Occipital lobe (tissue), 2 donors: ENCODE data around the gene MAK. TPM values are rescaled to one million over a fixed set of nuclear protein-coding genes. Genes with fewer than 3 reads are reported as not detected.
"Not testable (repeated sequence)": the region's sequence is repeated elsewhere in the genome, so short reads cannot be mapped to it uniquely, and the experiment has no call there.

ENCODE experiments used
- DNase-seq: peaks from one replicate; lab custom pipeline; 2025; lab: John Stamatoyannopoulos, UW
- total RNA-seq: library from RNA; depleted of rRNA; stranded (reverse); fragments of >200 nt; gene quantifications from one replicate; pipeline ENCODE4 v1.2.3, GENCODE V29; 2014

Gene MAK
- total RNA-seq = 0.16 TPM

GRCh38 chr6:10837995-10838793 lies at the start of gene MAK:
TSS of gene MAK (minus strand) at chr6:10838539. CDS start at chr6:10830648, 7,891 bp downstream.
- peak; percentile 71 for DNase-seq

- no peak for DNase-seq
These were observed 48.6 kb upstream of the MAK start, which contains the start of gene SYCP2L for GRCh38 chr6:10886691-10887502. TSS of gene SYCP2L (plus strand) at chr6:10887052. CDS start at chr6:10887127, 75 bp downstream.

- DNase-seq = not testable (repeated sequence)
These were observed 48.0 kb upstream of the MAK start for GRCh38 chr6:10886365-10886690.

DNA sequence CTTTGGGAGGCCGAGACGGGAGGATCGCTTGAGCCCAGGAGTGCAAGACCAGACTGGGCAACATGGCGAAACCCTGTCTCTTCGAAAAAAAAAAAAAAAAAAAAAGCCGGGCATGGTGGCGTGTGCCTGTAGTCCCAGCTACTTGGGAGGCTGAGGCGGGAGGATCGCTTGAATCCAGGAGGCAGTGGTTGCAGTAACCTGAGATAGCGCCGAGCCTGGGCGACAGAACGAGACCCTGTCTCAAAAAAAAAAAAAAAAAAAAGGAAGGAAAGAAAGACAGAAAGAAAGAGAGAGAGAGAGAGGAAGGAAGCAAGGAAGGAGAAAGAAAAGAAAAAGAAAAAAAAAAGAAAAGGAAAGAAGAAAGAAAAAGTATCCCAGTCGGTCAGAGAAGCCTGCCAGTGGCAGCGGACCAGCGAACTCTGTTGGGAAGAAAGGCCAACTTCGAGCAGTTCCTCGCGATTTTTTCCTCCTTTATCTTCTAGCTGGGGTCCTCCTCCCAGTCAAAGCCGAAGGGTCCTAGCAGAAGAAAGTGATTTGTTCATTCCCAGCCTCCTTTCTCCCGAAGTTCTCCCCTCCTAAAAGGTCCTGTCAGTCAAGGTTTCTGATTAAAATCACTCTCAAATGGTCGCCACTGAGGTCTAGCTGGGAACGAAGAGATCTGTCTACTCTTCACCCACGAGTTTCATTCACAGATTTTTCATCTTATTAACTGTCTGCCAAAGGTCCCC lies 46.1 kb upstream of the MAK start:
- DNase-seq = no peak

GRCh38 chr6:10883312-10884244 lies 45.2 kb upstream of the MAK start:
- no peak for DNase-seq

- DNase-seq = no peak
These were observed 44.4 kb upstream of the MAK start for GRCh38 chr6:10882657-10883171.

- not testable (repeated sequence) for DNase-seq
These were observed 43.9 kb upstream of the MAK start for GRCh38 chr6:10882253-10882630.

DNA sequence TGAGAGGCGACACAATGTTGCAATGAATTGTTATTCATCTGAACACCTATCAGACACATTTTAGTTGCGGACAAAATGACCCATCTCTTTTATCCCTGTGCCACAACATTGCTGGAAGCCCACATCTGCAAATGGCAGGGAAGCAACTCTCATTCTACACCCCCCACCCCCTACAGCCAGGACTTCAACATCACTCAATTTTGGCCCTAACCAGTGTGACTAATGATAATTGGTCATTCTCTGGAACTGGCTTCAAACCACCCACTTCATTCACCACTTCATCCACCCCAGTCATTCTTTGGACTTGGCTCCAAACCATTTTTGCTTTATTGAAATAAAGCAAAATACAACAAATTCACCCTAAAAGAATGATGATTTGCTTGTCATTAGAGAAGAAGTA lies 42.0 kb upstream of the MAK start:
- DNase-seq = no peak

- no peak for DNase-seq
These were observed 39.5 kb upstream of the MAK start for GRCh38 chr6:10877871-10878270.

- DNase-seq = no peak
These were observed 38.7 kb upstream of the MAK start for GRCh38 chr6:10877012-10877411.

DNA sequence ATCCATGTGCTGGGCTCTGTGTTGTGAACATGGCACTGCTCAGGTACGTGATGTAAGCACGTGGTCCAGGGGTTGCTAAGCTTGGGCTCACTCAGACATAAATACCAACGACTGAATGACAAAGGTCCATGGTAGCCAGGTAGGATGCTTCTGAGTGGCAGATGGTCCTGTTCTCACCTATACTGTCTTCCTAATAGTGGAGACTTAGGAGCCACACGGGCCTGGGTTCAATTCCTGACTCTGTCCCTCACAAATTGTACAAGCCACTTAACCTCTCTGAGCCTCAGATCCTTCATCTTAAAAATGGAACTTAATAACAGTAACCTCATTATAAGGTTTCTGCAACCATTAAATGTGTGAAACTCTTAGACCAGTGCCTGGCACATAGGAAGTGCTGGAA lies 36.7 kb upstream of the MAK start:
- DNase-seq = no peak

DNA sequence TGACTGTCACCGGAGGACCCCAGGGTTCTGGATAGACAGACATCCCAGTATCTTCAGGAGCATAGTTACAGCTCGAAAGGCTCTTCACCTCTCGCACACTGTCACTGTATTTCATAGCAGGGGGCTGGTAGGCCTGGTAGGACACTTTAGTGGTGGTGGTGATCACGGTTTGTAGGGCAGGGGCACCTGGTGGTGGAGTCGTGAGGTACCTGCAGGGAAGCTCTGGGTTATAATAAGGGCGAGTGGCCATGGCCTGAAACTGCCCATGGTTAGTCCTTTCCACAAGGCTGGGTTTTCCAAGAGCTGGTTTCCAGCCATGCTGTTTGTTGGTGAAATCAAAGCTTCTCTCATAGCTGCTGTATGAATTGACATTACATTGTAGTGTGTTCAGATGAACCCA lies 35.9 kb upstream of the MAK start:
- no peak for DNase-seq

DNA sequence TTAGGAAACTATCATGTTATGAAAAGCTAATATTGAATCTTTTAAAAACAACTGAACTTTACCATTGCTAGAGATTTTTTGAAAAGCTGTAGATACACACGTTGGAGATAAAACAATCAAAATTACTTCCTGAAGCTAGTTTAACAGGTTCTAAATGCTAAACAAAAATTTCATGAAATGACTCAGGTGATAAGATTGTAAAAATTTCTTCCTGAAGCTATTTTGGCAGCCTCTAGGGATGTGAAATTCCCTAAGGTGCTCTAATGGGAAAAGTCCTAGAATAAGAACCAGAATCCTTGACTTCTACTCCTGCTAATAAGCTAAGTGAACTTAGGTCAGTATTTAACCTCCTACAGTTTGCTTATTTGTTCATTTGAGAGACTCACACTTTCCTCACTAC lies 35.0 kb upstream of the MAK start:
- DNase-seq = no peak

DNA sequence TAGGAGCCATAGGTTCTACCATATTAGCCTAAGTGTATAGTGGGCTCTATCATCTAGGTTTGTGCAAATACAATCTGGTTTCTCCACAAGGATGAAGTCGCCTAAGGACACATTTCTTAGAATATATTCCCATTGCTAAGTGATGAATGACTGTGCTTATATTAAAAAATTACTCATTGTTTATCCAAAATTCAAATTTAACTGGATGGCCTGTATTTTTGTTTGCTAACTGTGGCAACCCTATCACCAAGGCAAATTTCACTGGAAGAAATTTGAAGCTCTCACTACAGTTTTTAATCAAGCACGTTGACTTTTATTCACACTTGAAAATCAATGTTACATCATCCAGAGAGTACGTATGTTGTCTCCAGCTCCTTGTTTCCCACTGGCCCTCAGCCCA lies 29.6 kb upstream of the MAK start:
- DNase-seq = no peak

GRCh38 chr6:10866709-10867108 lies 28.4 kb upstream of the MAK start:
- DNase-seq = not testable (repeated sequence)

- not testable (repeated sequence) for DNase-seq
These were observed 24.7 kb upstream of the MAK start for GRCh38 chr6:10863031-10863430.

DNA sequence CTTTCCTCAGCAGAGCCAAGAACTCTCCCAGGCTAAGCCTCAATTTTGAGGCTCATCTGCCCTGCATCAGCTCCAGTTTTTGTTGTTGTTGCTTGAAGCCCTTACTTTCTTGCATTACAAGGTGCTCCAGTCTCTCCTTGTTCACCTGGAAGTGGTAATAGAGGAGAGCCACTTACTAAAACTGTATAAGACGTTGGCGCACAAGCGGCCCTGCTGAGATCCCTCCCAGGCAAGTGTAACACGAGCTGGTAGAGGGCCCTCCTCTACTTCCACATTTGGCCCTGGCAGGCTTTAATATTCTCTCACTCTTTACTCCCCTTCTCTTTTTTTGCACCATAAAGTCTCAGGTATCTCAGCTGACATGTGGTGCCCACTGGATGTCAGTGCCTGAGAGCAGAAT lies 24.0 kb upstream of the MAK start:
- no peak for DNase-seq

DNA sequence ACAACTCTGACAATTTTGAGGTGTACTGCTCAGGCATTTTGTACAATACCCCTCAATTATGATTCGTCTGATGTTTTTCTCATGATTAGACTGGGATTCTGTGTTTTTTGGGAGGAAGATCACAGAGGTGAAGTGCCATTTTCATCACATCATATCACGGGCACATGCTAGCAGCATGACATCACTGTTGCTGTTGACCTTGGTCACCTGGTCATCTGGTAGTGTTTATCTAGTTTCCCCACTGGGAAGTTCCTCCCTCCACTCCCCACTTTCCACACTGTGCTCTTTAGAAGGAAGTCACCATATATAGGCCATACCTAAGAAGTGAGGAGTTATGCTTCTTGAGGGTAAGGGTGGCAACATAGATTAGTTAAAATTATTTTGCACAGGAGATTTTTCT lies 22.7 kb upstream of the MAK start:
- no peak for DNase-seq

DNA sequence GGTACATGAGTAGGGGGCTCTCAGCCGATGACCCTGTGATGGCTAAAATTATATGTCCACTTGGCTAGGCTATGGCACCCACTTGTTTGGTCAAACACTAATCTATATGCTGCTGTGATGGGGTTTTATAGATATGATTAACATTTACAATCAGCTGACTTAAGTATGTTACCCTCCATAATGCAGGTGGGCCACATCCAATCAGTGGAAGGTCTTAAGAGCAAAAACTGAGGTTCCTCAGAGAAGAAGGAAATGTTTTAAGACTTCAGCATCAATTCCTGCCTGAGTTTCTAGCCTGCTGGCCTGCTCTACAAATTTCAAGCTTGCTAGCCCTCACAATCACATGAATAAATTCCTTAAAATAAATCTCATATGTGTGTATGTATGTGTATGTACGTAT lies 18.9 kb upstream of the MAK start:
- no peak for DNase-seq

DNA sequence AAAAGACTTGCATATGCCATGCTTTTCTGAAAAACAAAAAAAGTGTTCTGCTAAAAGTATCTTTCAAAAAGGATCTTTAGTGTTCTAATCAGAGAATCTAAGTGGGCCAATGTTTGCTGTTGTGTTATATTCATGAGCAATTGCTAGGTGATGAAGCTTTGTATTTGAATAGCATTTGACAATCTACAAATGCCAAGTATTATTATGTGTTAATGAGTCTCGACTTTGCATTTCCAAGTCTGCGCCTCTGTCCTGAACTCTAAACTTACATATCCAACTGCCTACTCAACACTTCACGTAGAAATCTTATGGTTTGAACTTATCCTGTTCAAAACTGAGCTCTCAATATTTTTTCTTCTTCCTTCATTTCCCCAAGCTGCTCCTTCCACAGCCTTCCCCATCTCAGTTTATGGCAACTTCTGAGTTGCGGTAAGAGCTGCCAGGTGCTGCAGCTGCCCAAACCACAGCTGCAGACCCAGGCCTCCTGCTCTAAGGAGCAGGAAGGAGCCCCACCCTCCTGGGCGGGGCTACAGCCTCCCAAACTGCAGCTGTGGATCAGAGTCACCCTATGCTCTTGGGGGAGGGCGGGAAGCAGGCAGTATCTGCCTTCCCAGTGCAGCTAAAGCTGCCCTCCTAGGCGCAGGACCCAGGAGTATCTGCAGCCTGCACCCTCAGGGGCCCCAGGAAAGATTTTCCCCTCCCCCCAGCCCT lies 16.7 kb upstream of the MAK start:
- DNase-seq = no peak
